ENCODE measurements around the gene GSC2. TPM values are rescaled to one million over a fixed set of nuclear protein-coding genes. Genes with fewer than 3 reads are reported as not detected.

The GSC2 gene
- total and polyA plus RNA-seq, 12 donors, result not detected

DNA sequence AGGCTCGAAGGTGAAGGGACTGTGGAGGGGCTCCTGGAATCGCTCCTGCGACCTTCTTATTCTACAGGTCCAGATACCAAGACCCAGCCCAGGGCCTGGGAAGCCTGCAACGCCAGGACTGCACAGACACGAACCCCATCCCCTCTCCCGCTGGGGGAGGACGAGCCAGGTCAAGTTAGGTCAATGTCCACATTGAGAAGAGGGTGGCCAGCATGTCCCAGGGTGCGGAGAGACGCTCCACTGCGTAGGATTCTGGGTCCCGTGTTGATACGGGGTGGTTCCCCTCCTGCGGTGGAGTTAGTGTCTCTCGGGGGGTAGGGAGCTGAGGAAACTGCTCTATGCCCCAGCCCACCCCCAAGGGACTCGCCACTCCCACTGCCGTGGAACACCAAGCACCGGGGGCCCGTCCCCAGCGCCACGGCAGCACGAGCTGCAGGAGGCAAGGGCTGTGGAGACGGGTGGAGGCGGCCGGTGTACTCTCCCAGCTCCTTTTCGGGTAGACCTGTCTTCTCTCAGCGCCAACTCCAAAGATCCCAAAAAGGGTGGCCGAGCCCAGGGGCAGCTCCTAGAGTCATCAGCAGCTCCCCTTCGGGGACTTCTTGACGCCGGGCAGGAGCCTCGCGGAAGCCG is 1.6 kb downstream of the GSC2 start:
- H3K27ac ChIP-seq, result no peak overlapping the region
- no peak for DNase-seq
- TF ChIP-seq, protein P1, sequence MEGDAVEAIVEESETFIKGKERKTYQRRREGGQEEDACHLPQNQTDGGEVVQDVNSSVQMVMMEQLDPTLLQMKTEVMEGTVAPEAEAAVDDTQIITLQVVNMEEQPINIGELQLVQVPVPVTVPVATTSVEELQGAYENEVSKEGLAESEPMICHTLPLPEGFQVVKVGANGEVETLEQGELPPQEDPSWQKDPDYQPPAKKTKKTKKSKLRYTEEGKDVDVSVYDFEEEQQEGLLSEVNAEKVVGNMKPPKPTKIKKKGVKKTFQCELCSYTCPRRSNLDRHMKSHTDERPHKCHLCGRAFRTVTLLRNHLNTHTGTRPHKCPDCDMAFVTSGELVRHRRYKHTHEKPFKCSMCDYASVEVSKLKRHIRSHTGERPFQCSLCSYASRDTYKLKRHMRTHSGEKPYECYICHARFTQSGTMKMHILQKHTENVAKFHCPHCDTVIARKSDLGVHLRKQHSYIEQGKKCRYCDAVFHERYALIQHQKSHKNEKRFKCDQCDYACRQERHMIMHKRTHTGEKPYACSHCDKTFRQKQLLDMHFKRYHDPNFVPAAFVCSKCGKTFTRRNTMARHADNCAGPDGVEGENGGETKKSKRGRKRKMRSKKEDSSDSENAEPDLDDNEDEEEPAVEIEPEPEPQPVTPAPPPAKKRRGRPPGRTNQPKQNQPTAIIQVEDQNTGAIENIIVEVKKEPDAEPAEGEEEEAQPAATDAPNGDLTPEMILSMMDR (IDR thresholded peaks at IDR 0.05), result no peak
- no peaks in the 10 kb centered on the region for H3K36me3 ChIP-seq
- intact Hi-C loops (cut with DNase I), result loop anchor here in 5 of 10 donors (5.0 to 10.0 kb wide), 4 partner anchors 326 to 486 kb away; partner anchors contain the start of genes CDC45 (in 1 of the 5) and UFD1 (in 1 of the 5)
- H3K27me3 ChIP-seq, result peaks cover 37 to 63% (median 54%) of the 10 kb centered on the region in 7 donors
- H3K9me3 ChIP-seq, result no peaks in the 10 kb centered on the region
- H3K4me3 ChIP-seq, result peak overlapping the region in 1 of 10 donors; percentile 13
- WGBS, 2 donors, result 30 to 32% methylated on average over 33 of the region's 33 CpGs
- no peak for ATAC-seq
- H3K4me1 ChIP-seq, result peaks cover 5 to 18% (median 13%) of the 10 kb centered on the region in 9 donors

DNA sequence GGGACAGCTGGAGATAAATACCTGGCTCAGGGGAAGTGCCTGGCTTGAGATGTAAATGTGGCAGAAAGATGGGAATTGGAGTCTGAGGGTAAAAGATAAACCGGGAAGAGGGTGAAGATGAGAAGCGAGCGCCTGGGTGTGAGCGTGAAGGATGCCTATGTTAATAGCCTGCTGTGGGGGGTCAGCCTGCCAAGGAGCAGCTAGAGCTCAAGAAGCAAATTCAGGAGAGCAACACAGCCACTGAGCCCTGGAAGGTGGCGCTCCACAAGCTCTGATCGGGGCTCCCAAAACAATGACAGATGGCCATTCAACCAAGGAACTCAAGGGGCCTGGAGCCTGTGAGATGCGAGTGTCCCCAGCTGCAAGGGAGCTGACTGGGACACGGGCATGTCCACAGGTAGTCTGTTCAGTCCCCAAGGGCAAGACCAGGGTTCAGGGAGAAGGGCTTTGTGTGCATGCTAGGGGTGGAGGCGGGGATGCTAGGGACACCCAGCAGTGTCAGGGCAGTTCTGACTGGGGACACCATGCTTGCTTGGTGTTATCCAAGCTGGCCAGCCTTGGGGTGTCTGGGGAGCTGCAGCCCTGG is 2.8 kb downstream of the GSC2 start:
- WGBS, 2 donors, result 28 to 35% methylated on average over 9 of the region's 9 CpGs
- intact Hi-C loops (cut with DNase I), result loop anchor here in 5 of 10 donors (5.0 to 10.0 kb wide), 4 partner anchors 328 to 488 kb away; partner anchors contain the start of genes CDC45 (in 1 of the 5) and UFD1 (in 1 of the 5)

DNA sequence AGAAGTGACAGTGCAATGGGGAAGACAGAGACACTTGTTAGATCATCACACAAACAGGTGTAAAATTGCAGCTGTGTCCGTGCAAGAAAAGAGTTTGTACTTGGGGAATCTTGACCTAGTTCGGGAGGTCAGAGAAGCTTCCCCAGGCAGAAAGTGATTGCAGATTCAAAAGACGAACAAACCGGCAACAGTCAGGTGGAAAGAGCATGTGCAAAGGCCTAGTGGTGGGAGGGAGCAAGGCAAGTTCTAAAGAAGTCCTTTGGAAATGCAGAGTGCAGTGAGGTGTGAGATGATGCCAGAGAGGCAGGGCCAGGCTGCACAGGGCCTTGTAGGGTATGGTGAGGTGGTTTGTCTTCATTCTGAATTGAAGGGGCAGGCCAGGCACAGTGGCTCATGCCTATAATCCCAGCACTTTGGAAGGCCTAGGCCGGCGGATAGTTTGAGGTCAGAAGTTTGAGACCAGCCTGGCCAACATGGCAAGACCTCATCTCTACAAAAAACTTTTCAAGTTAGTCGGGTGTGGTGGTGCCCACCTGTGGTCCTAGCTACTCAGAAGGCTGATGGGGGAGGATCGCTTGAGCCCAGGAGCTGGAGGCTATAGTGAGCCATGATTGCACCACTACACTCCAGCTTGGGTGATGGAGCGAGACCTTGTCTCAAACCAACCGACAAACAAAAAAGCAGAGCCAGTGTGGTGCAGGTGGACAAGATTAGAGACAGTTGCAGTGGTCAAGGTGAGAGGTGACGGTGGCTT is 3.7 kb downstream of the GSC2 start:
- WGBS, 2 donors, result 82 to 84% methylated on average over 11 of the region's 11 CpGs
- Histone ChIP-seq H3K4me3 (no peak overlapping the region), H3K4me1 (peaks cover 5 to 25% (median 18%) of the 10 kb centered on the region in 9 donors), H3K9me3 (no peaks in the 10 kb centered on the region), H3K36me3 (peaks cover 0 to 16% (median 13%) of the 10 kb centered on the region in 9 donors), H3K27ac (no peak overlapping the region), H3K27me3 (peaks cover 28 to 44% (median 33%) of the 10 kb centered on the region in 7 donors)
- no peak for DNase-seq
- no peak for ATAC-seq
- TF ChIP-seq, protein P1 (IDR thresholded peaks at IDR 0.05), result no peak
- intact Hi-C loops (cut with DNase I), result loop anchor here in 5 of 10 donors (5.0 to 10.0 kb wide), 4 partner anchors 328 to 488 kb away; partner anchors contain the start of genes CDC45 (in 1 of the 5) and UFD1 (in 1 of the 5)

More for the DNA sequence above, 2.8 kb downstream of the GSC2 start:
- H3K9me3 ChIP-seq, result no peaks in the 10 kb centered on the region
- peaks cover 0 to 7% (median 4%) of the 10 kb centered on the region in 9 donors for H3K36me3 ChIP-seq
- TF ChIP-seq, protein P1 (IDR thresholded peaks at IDR 0.05), result no peak
- H3K4me3 ChIP-seq, result no peak overlapping the region
- H3K4me1 ChIP-seq, result peaks cover 5 to 25% (median 18%) of the 10 kb centered on the region in 9 donors
- DNase-seq (no peak), ATAC-seq (no peak)
- H3K27ac ChIP-seq, result no peak overlapping the region
- H3K27me3 ChIP-seq, result peaks cover 36 to 52% (median 42%) of the 10 kb centered on the region in 7 donors

DNA sequence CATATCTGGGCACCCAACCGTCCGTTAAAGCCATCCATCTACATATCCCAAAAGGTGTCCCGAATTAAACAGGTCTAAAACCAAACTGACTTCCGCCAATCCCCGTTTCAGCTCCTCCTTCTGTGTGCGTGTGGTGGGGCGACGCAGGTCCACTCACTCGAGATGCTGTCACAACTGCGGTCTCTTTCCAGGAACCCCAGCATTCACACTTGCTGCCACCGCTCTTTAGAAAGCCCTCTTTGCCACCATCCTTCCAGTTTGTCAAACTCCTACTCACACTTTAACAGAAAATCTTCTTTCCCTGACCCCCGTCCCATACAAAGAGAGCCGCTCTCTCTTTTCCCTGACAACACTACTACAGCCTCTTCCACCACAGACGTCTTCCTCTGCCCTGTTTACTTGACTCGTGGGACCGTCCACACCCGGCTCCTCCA is 6.1 kb downstream of the GSC2 start:
- Histone ChIP-seq H3K4me1 (peaks cover under 1 to 18% (median 13%) of the 10 kb centered on the region in 9 donors), H3K36me3 (peaks cover 0 to 40% (median 33%) of the 10 kb centered on the region in 9 donors), H3K4me3 (peak overlapping the region; percentile 69 to 98 (median 84)), H3K27ac (peak overlapping the region in 9 of 10 donors; percentile 56 to 87 (median 73)), H3K9me3 (no peaks in the 10 kb centered on the region), H3K27me3 (peaks cover 9 to 22% (median 12%) of the 10 kb centered on the region in 7 donors)
- 3% methylated on average over 17 of the region's 17 CpGs for WGBS, 2 donors
- DNase-seq (no peak), ATAC-seq (peak in 1 of 8 donors; percentile 2)
- intact Hi-C loops (cut with DNase I), result loop anchor here in 7 of 10 donors (1.0 to 10.0 kb wide), 8 partner anchors 21 to 491 kb away; partner anchors contain the start of genes DGCR2 (in 3 of the 7), CDC45 (in 2 of the 7) and UFD1 (in 2 of the 7)
- TF ChIP-seq, protein P1 (IDR thresholded peaks at IDR 0.05), result no peak
